H9 (cell line): ENCODE data around the gene XCR1. TPM values are rescaled to one million over a fixed set of nuclear protein-coding genes. Genes with fewer than 3 reads are reported as not detected.

ENCODE experiments used
- DNase-seq: peaks from one replicate; pipeline ENCODE4 v3.0.0-alpha.2; 2017
- H2AFZ ChIP-seq: one replicate; pipeline ENCODE4 v1.6.1; 2013; ENCODE audit warnings: mild to moderate bottlenecking, low read length, control low read depth, moderate library complexity
- H2AK5ac ChIP-seq: 2 replicates; pipeline ENCODE4 v1.6.1; 2013; ENCODE audit warnings: low read length, control low read depth, mixed read lengths; ENCODE audit not compliant: insufficient read length
- H2BK120ac ChIP-seq: one replicate; pipeline ENCODE4 v1.6.1; 2013; ENCODE audit warnings: low read depth, mild to moderate bottlenecking, low read length, control low read depth, inconsistent platforms; ENCODE audit not compliant: poor library complexity, severe bottlenecking
- H2BK12ac ChIP-seq: 2 replicates; pipeline ENCODE4 v1.6.1; 2013; ENCODE audit warnings: low read length, control low read depth, mixed read lengths, low read depth; ENCODE audit not compliant: insufficient read length
- H2BK15ac ChIP-seq: 2 replicates; pipeline ENCODE4 v1.6.1; 2013; ENCODE audit warnings: low read depth, low read length, control low read depth
- H2BK20ac ChIP-seq: one replicate; pipeline ENCODE4 v1.6.1; 2013; ENCODE audit warnings: low read depth, mild to moderate bottlenecking, low read length, control low read depth, inconsistent platforms; ENCODE audit not compliant: poor library complexity, severe bottlenecking
- H2BK5ac ChIP-seq: 2 replicates; pipeline ENCODE4 v1.6.1; 2013; ENCODE audit warnings: low read length, control low read depth, mixed read lengths; ENCODE audit not compliant: insufficient read length
- H3K14ac ChIP-seq: 2 replicates; pipeline ENCODE4 v1.6.1; 2013; ENCODE audit warnings: low read length, control low read depth; ENCODE audit not compliant: insufficient read depth
- H3K18ac ChIP-seq: 2 replicates; pipeline ENCODE4 v1.6.1; 2013; ENCODE audit warnings: low read depth, mild to moderate bottlenecking, mixed read lengths, low read length, control low read depth; ENCODE audit not compliant: insufficient read length
- H3K23ac ChIP-seq: 2 replicates; pipeline ENCODE4 v1.6.1; 2013; ENCODE audit warnings: low read length, control low read depth, mixed read lengths, low read depth; ENCODE audit not compliant: insufficient read length
- H3K23me2 ChIP-seq: 2 replicates; pipeline ENCODE4 v1.6.1; 2013; ENCODE audit warnings: low read depth, mild to moderate bottlenecking, mixed read lengths, low read length, control low read depth; ENCODE audit not compliant: insufficient read length, poor library complexity, severe bottlenecking
- H3K27ac ChIP-seq: 2 replicates; pipeline ENCODE4 v1.5.1; 2013; ENCODE audit warnings: low read length, control low read depth, mixed read lengths, low read depth; ENCODE audit not compliant: insufficient read length
- H3K27me3 ChIP-seq: 2 replicates; pipeline ENCODE4 v1.6.1; 2013; ENCODE audit warnings: low read length, control low read depth, inconsistent platforms; ENCODE audit not compliant: insufficient read depth
- H3K4ac ChIP-seq: 2 replicates; pipeline ENCODE4 v1.6.1; 2013; ENCODE audit warnings: low read depth, mild to moderate bottlenecking, control low read depth, inconsistent platforms, low read length, moderate library complexity
- H3K4me1 ChIP-seq: 2 replicates; pipeline ENCODE4 v1.6.1; 2013; ENCODE audit warnings: low read length, control low read depth, inconsistent platforms; ENCODE audit not compliant: insufficient read depth
- H3K4me2 ChIP-seq: 2 replicates; pipeline ENCODE4 v1.6.1; 2013; ENCODE audit warnings: low read length, control low read depth, mixed read lengths; ENCODE audit not compliant: insufficient read length, insufficient read depth
- H3K56ac ChIP-seq: 2 replicates; pipeline ENCODE4 v1.6.1; 2013; ENCODE audit warnings: low read depth, mild to moderate bottlenecking, mixed read lengths, low read length, control low read depth; ENCODE audit not compliant: insufficient read length
- H3K79me1 ChIP-seq: 2 replicates; pipeline ENCODE4 v1.6.1; 2013; ENCODE audit warnings: low read depth, mild to moderate bottlenecking, moderate library complexity, low read length, control low read depth, inconsistent platforms; ENCODE audit not compliant: insufficient read depth, poor library complexity, severe bottlenecking
- H3K79me2 ChIP-seq: 2 replicates; pipeline ENCODE4 v1.6.1; 2013; ENCODE audit warnings: low read length, control low read depth, inconsistent platforms; ENCODE audit not compliant: insufficient read depth
- H3K9ac ChIP-seq: 2 replicates; pipeline ENCODE4 v1.6.1; 2013; ENCODE audit warnings: low read length, control low read depth, mixed read lengths; ENCODE audit not compliant: insufficient read length; ENCODE audit errors: extremely low read depth
- H3K9me3 ChIP-seq: one replicate; pipeline ENCODE4 v1.6.1; 2013; ENCODE audit warnings: low read depth, low read length, inconsistent platforms; ENCODE audit not compliant: control insufficient read depth
- H3T11ph ChIP-seq: one replicate; pipeline ENCODE4 v1.6.1; 2013; ENCODE audit warnings: mild to moderate bottlenecking, low read length, control low read depth, inconsistent platforms
- H4K20me1 ChIP-seq: one replicate; pipeline ENCODE4 v1.6.1; 2013; ENCODE audit not compliant: control insufficient read depth, insufficient read length, insufficient read depth
- H4K5ac ChIP-seq: 2 replicates; pipeline ENCODE4 v1.6.1; 2013; ENCODE audit warnings: low read depth, mild to moderate bottlenecking, mixed read lengths, low read length, control low read depth; ENCODE audit not compliant: insufficient read length
- H4K8ac ChIP-seq: replicated peaks from 2 replicates; pipeline ENCODE4 v1.6.1; 2013; ENCODE audit warnings: low read length, control low read depth, mixed read lengths, low read depth; ENCODE audit not compliant: insufficient read length
- H4K91ac ChIP-seq: 2 replicates; pipeline ENCODE4 v1.6.1; 2013; ENCODE audit warnings: low read depth, mild to moderate bottlenecking, moderate library complexity, mixed read lengths, low read length, control low read depth; ENCODE audit not compliant: insufficient read length
- H3K27ac Mint-ChIP-seq, 3 experiments: 2 replicates in 2 of 3; 3 replicates in 1 of 3; pipeline ENCODE4 v1.8.0; 2020 to 2021; ENCODE audit warnings: mixed read lengths in 3 of 3, mild to moderate bottlenecking in 1 of 3, moderate library complexity in 1 of 3
- H3K27me3 Mint-ChIP-seq: 2 replicates; pipeline ENCODE4 v1.8.0; 2021; ENCODE audit warnings: low read depth, mild to moderate bottlenecking, moderate library complexity, mixed read lengths
- H3K36me3 Mint-ChIP-seq, 3 experiments: 2 replicates in 2 of 3; 3 replicates in 1 of 3; pipeline ENCODE4 v1.8.0; 2020 to 2021; ENCODE audit warnings: low read depth in 3 of 3, mixed read lengths in 3 of 3; ENCODE audit not compliant: insufficient read depth in 1 of 3
- H3K4me1 Mint-ChIP-seq, 2 experiments: 2 replicates each; pipeline ENCODE4 v1.8.0; 2020; ENCODE audit warnings: mixed read lengths in 2 of 2
- H3K4me3 Mint-ChIP-seq, 2 experiments: 2 replicates in 1 of 2; 3 replicates in 1 of 2; pipeline ENCODE4 v1.8.0; 2020 to 2021; ENCODE audit warnings: mild to moderate bottlenecking in 2 of 2, mixed read lengths in 2 of 2, moderate library complexity in 1 of 2
- H3K9me3 Mint-ChIP-seq, 2 experiments: 2 replicates in 1 of 2; 3 replicates in 1 of 2; pipeline ENCODE4 v1.8.0; 2020; ENCODE audit warnings: mild to moderate bottlenecking in 2 of 2, mixed read lengths in 2 of 2, moderate library complexity in 1 of 2
- CTCF ChIP-seq: fragments of 200-600 bp; sonication (generic); conservative IDR thresholded peaks from 3 replicates; pipeline ENCODE4 v1.8.0; 2021; ENCODE audit warnings: antibody characterized with exemption, mild to moderate bottlenecking
- WGBS: extraction: QIAGEN DNeasy Blood & Tissue Kit; methylation state at CpG from one replicate; pipeline ENCODE4 v1.1.7; 2013; ENCODE audit warnings: missing lambda C conversion rate, low lambda C conversion rate, mixed read lengths; ENCODE audit not compliant: insufficient read length; ENCODE audit errors: extremely low coverage; 5-methylcytosine and 5-hydroxymethylcytosine counted together
- total RNA-seq: library from RNA; stranded (reverse); gene quantifications from 2 replicates; pipeline ENCODE4 v1.2.1, GENCODE V29; 2021

XCR1 gene
- total RNA-seq, 1 experiment from 2014 or later, result not detected

DNA sequence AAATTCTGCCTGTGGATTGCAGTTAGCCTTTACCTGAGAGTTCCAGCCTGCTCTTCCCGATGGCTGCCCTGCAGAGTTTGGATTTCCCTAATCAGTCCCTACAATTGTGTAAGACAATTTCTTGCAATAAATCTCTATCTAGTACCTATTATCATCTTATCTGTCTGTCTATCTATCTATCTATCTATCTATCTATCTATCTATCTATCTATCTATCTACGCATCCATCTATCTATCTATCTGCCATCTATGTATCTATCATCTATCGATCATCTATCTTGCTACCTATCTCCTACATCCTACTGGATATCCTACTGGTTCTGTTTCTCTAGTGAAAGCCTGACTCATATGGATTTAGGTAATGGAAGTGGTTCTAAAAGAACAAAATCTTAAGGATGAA is 30.4 kb upstream of the XCR1 start:
- H2BK5ac ChIP-seq, result no peak overlapping the region
- H2BK15ac ChIP-seq, result no peak overlapping the region
- H3K18ac ChIP-seq, result no peak overlapping the region
- no peak overlapping the region for H2AFZ ChIP-seq
- no peak overlapping the region for H4K5ac ChIP-seq
- H3K9ac ChIP-seq, result no peak overlapping the region
- H2BK120ac ChIP-seq, result no peak overlapping the region
- no peaks in the 10 kb centered on the region for H3K4me1 ChIP-seq
- H3K79me2 ChIP-seq, result no peaks in the 10 kb centered on the region
- no peak for TF ChIP-seq CTCF
- H3K23me2 ChIP-seq, result no peaks in the 10 kb centered on the region
- no peaks in the 10 kb centered on the region for H3K9me3 ChIP-seq
- no peak overlapping the region for H3K56ac ChIP-seq
- Mint-ChIP-seq H3K36me3 (no peaks in the 10 kb centered on the region), H3K27ac (no peak overlapping the region), H3K4me3 (no peak overlapping the region), H3K4me1 (no peaks in the 10 kb centered on the region), H3K9me3 (no peaks in the 10 kb centered on the region), H3K27me3 (peaks cover 2% of the 10 kb centered on the region; the same call in 1 of the 2 replicates)
- H4K8ac ChIP-seq, result no peak overlapping the region
- no peak overlapping the region for H2BK12ac ChIP-seq
- no peak overlapping the region for H2AK5ac ChIP-seq
- no peaks in the 10 kb centered on the region for H4K20me1 ChIP-seq
- no peak overlapping the region for H3K14ac ChIP-seq
- H2BK20ac ChIP-seq, result no peak overlapping the region
- no peak overlapping the region for H3K4me2 ChIP-seq
- no CpG with 5 or more reads among the region's 3 CpGs for WGBS
- no peak for DNase-seq
- no peak overlapping the region for H3K4ac ChIP-seq
- no peak overlapping the region for H3K27ac ChIP-seq
- H3T11ph ChIP-seq, result no peak overlapping the region
- H3K27me3 ChIP-seq, result no peaks in the 10 kb centered on the region
- no peak overlapping the region for H4K91ac ChIP-seq
- no peaks in the 10 kb centered on the region for H3K79me1 ChIP-seq
- no peak overlapping the region for H3K23ac ChIP-seq
